Osteoblast (primary cell): ENCODE results near the gene CIP2A. TPM values are rescaled to one million over a fixed set of nuclear protein-coding genes. Genes with fewer than 3 reads are reported as not detected.

ENCODE experiments used
- DNase-seq: peaks from one replicate; pipeline ENCODE4 v3.0.0; 2011; ENCODE audit warnings: low spot score, mixed read lengths; ENCODE audit not compliant: insufficient read length; ENCODE audit errors: missing footprints
- H2AFZ ChIP-seq: 2 replicates; pipeline ENCODE4 v1.6.0; 2011; ENCODE audit warnings: mild to moderate bottlenecking, low read length
- H3K27ac ChIP-seq: 2 replicates; pipeline ENCODE4 v1.5.1; 2011; ENCODE audit warnings: mild to moderate bottlenecking, low read depth, low read length, moderate library complexity
- H3K27me3 ChIP-seq: 2 replicates; pipeline ENCODE4 v1.6.0; 2012; ENCODE audit warnings: mild to moderate bottlenecking, control low read depth, inconsistent platforms, low read length, moderate library complexity; ENCODE audit not compliant: insufficient read depth
- H3K36me3 ChIP-seq: 2 replicates; pipeline ENCODE4 v1.5.1; 2011; ENCODE audit warnings: mild to moderate bottlenecking, low read length, control low read depth, moderate library complexity; ENCODE audit not compliant: insufficient read depth
- H3K4me1 ChIP-seq: 2 replicates; pipeline ENCODE4 v1.5.1; 2011; ENCODE audit warnings: mild to moderate bottlenecking, low read length, control low read depth, moderate library complexity; ENCODE audit not compliant: insufficient read depth
- H3K4me2 ChIP-seq: 2 replicates; pipeline ENCODE4 v1.6.0; 2011; ENCODE audit warnings: mild to moderate bottlenecking, low read length; ENCODE audit not compliant: insufficient read depth
- H3K4me3 ChIP-seq: fragments of 200-600 bp; sonication (generic); 3 replicates; pipeline ENCODE4 v1.5.1; 2012; ENCODE audit warnings: mild to moderate bottlenecking, low read length, inconsistent platforms; ENCODE audit not compliant: insufficient read depth
- H3K79me2 ChIP-seq: 2 replicates; pipeline ENCODE4 v1.6.0; 2012; ENCODE audit warnings: mild to moderate bottlenecking, low read length, control low read depth, inconsistent platforms; ENCODE audit not compliant: insufficient read depth
- H3K9me3 ChIP-seq: 2 replicates; pipeline ENCODE4 v1.5.1; 2011; ENCODE audit warnings: low read depth, low read length, control low read depth
- H4K20me1 ChIP-seq: 2 replicates; pipeline ENCODE4 v1.6.0; 2012; ENCODE audit warnings: mild to moderate bottlenecking, low read length, control low read depth; ENCODE audit not compliant: insufficient read depth
- CTCF ChIP-seq: IDR thresholded peaks from 2 replicates; pipeline ENCODE4 v1.5.1; 2011; ENCODE audit warnings: mild to moderate bottlenecking, low read depth, low read length, moderate library complexity; ENCODE audit errors: extremely low read depth
- total RNA-seq: library from RNA; depleted of rRNA; stranded (reverse); fragments of >200 nt; gene quantifications from 2 replicates; pipeline ENCODE4 v1.2.3, GENCODE V29; 2012

Gene CIP2A
- total RNA-seq, 1 donor = 6.9 TPM

GRCh38 chr3:108546247-108546646 is 43.0 kb downstream of the CIP2A start:
- Histone ChIP-seq H3K4me1 (peaks cover 5% of the 10 kb centered on the region), H3K27ac (peak overlapping the region; percentile 4), H2AFZ (peak overlapping the region; percentile 56), H3K9me3 (no peaks in the 10 kb centered on the region), H3K4me2 (peak overlapping the region; percentile 72), H3K4me3 (peak overlapping the region; percentile 36), H3K27me3 (no peaks in the 10 kb centered on the region), H3K36me3 (peaks cover 10% of the 10 kb centered on the region), H4K20me1 (no peaks in the 10 kb centered on the region), H3K79me2 (no peaks in the 10 kb centered on the region)
- DNase-seq = no peak
- TF ChIP-seq CTCF = no peak

DNA sequence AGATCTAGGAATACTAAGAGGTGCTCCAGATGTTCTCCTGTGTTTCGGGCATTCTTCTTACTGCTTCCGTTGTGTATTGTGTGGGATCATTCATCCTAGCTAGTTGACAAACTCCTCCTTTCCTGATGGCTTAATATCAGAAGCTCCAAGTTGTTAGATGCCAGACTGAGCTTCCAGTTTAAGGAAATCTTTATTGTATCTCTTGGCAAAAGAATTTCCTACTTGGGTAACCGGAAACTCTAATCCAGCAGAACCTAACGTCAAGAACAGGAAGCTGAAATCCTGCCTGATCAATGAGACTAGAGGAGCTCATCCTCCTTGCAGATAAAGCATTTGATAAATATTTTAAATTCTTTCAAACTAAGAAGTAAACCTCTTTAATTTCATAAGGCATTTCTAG is 51.2 kb downstream of the CIP2A start:
- no peaks in the 10 kb centered on the region for H4K20me1 ChIP-seq
- no peak overlapping the region for H3K4me3 ChIP-seq
- DNase-seq = no peak
- no peaks in the 10 kb centered on the region for H3K36me3 ChIP-seq
- H3K79me2 ChIP-seq = no peaks in the 10 kb centered on the region
- H3K4me1 ChIP-seq = no peaks in the 10 kb centered on the region
- no peak overlapping the region for H3K4me2 ChIP-seq
- no peak for TF ChIP-seq CTCF
- H2AFZ ChIP-seq = no peak overlapping the region
- H3K9me3 ChIP-seq = no peaks in the 10 kb centered on the region
- H3K27ac ChIP-seq = no peak overlapping the region
- no peaks in the 10 kb centered on the region for H3K27me3 ChIP-seq

DNA sequence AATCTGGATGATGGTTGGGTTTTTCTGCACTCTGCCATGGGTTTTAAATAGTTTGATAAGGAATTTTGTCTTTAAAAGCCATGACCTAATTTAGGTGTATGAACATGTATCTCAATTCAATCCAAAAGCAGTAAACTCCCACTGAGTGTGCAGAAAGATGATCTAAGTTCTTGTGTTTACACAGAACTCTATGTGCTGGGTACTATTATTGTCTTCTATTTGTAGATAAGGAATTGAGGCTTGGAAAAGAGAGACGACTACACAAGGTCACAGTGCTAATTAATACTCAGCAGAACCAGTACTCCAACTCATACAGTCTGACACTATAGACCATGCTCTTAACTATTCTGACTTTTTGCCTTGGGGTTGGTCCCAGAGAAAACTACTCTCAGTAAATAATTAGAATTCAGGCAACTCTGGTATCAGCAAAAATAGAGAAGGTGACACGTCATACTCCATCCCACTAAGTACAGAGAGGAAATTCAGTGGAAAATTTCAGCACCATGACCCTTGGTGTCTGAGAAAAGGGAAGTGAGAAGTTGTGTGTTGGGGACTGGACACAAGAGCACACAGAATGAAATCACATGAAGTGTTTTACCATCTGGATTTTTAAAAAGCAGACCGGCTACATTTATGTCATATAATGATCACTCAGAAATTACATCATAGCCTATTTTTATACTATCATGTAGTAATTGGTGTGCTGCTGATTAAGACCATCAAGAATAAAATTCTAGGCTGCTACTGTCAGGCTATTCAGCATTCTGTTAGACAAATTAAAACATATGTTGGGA is 60.6 kb downstream of the CIP2A start:
- no peaks in the 10 kb centered on the region for H3K9me3 ChIP-seq
- no peak for TF ChIP-seq CTCF

DNA sequence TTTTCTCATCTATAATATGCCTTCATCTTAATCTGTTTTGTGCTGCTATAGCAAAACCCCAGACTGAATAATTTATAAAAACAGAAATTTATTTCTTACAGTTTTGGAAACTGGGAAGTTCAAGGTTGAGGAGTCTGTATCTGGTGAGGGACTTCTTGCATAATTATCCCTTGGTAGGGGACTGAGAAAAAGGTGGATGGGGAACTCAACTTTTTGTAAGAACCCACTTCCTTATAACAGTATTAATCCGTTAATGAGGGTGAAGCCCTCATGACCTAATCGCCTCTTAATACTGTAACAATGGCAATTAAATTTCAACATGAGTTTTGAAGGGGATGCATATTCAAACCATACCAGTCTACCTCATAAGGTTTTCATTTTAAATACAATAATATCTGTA is 61.4 kb downstream of the CIP2A start:
- no peak for TF ChIP-seq CTCF
- H3K9me3 ChIP-seq = no peaks in the 10 kb centered on the region
- no peak overlapping the region for H3K4me2 ChIP-seq

More for the DNA sequence above, 60.6 kb downstream of the CIP2A start:
- DNase-seq = no peak
- Histone ChIP-seq H3K4me1 (no peaks in the 10 kb centered on the region), H3K27me3 (no peaks in the 10 kb centered on the region), H2AFZ (no peak overlapping the region), H4K20me1 (no peaks in the 10 kb centered on the region), H3K79me2 (no peaks in the 10 kb centered on the region), H3K27ac (no peak overlapping the region), H3K36me3 (no peaks in the 10 kb centered on the region), H3K4me2 (no peak overlapping the region), H3K4me3 (no peak overlapping the region)

More for the DNA sequence above, 61.4 kb downstream of the CIP2A start:
- H3K4me3 ChIP-seq = no peak overlapping the region
- no peaks in the 10 kb centered on the region for H3K4me1 ChIP-seq
- H2AFZ ChIP-seq = no peak overlapping the region
- no peaks in the 10 kb centered on the region for H3K36me3 ChIP-seq
- H3K27ac ChIP-seq = no peak overlapping the region
- no peaks in the 10 kb centered on the region for H4K20me1 ChIP-seq
- no peaks in the 10 kb centered on the region for H3K27me3 ChIP-seq
- no peaks in the 10 kb centered on the region for H3K79me2 ChIP-seq
- no peak for DNase-seq
